Nephron (organoid): ENCODE measurements around the gene ARNT2.

Source experiments
- H3K27ac Mint-ChIP-seq, 3 experiments: 2 replicates each; pipeline ENCODE4 v1.8.0; 2020; ENCODE audit warnings: mixed read lengths in 3 of 3, mild to moderate bottlenecking in 2 of 3, moderate library complexity in 1 of 3
- H3K27me3 Mint-ChIP-seq: 2 replicates; pipeline ENCODE4 v1.8.0; 2021; ENCODE audit warnings: low read depth, mild to moderate bottlenecking, moderate library complexity, mixed read lengths
- H3K36me3 Mint-ChIP-seq: 2 replicates; pipeline ENCODE4 v1.8.0; 2020; ENCODE audit warnings: low read depth, mixed read lengths
- H3K4me1 Mint-ChIP-seq: 2 replicates; pipeline ENCODE4 v1.8.0; 2020; ENCODE audit warnings: mixed read lengths
- H3K4me3 Mint-ChIP-seq, 3 experiments: 2 replicates each; pipeline ENCODE4 v1.8.0; 2020; ENCODE audit warnings: mild to moderate bottlenecking in 3 of 3, mixed read lengths in 3 of 3, moderate library complexity in 2 of 3
- H3K9me3 Mint-ChIP-seq: 2 replicates; pipeline ENCODE4 v1.8.0; 2020; ENCODE audit warnings: mixed read lengths
- TF ChIP-seq, protein P1 (sequence below), 3 experiments: fragments of 200-600 bp; sonication (generic); IDR thresholded peaks; one replicate each; pipeline ENCODE4 v1.5.0; 2021; ENCODE audit warnings: antibody characterized with exemption in 3 of 3; ENCODE audit not compliant: unreplicated experiment in 3 of 3

Gene ARNT2

GRCh38 chr15:80517290-80517689 lies 113.1 kb downstream of the ARNT2 start:
- TF ChIP-seq, protein P1, sequence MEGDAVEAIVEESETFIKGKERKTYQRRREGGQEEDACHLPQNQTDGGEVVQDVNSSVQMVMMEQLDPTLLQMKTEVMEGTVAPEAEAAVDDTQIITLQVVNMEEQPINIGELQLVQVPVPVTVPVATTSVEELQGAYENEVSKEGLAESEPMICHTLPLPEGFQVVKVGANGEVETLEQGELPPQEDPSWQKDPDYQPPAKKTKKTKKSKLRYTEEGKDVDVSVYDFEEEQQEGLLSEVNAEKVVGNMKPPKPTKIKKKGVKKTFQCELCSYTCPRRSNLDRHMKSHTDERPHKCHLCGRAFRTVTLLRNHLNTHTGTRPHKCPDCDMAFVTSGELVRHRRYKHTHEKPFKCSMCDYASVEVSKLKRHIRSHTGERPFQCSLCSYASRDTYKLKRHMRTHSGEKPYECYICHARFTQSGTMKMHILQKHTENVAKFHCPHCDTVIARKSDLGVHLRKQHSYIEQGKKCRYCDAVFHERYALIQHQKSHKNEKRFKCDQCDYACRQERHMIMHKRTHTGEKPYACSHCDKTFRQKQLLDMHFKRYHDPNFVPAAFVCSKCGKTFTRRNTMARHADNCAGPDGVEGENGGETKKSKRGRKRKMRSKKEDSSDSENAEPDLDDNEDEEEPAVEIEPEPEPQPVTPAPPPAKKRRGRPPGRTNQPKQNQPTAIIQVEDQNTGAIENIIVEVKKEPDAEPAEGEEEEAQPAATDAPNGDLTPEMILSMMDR (IDR thresholded peaks at IDR 0.05; ENCODE audit: unreplicated experiment in 3 of 3) = no peak
- H3K9me3 Mint-ChIP-seq = peaks cover 27% of the 10 kb centered on the region
- H3K4me3 Mint-ChIP-seq = no peak overlapping the region
- H3K36me3 Mint-ChIP-seq = peaks cover 62% of the 10 kb centered on the region
- no peaks in the 10 kb centered on the region for H3K4me1 Mint-ChIP-seq
- H3K27me3 Mint-ChIP-seq = no peaks in the 10 kb centered on the region
- H3K27ac Mint-ChIP-seq = no peak overlapping the region

GRCh38 chr15:80518522-80518921 lies 114.3 kb downstream of the ARNT2 start:
- Mint-ChIP-seq H3K27ac (no peak overlapping the region), H3K4me3 (no peak overlapping the region), H3K27me3 (no peaks in the 10 kb centered on the region), H3K36me3 (peaks cover 60% of the 10 kb centered on the region), H3K9me3 (peaks cover 27% of the 10 kb centered on the region), H3K4me1 (no peaks in the 10 kb centered on the region)
- TF ChIP-seq, protein P1 (IDR thresholded peaks at IDR 0.05; ENCODE audit: unreplicated experiment in 3 of 3) = no peak

DNA sequence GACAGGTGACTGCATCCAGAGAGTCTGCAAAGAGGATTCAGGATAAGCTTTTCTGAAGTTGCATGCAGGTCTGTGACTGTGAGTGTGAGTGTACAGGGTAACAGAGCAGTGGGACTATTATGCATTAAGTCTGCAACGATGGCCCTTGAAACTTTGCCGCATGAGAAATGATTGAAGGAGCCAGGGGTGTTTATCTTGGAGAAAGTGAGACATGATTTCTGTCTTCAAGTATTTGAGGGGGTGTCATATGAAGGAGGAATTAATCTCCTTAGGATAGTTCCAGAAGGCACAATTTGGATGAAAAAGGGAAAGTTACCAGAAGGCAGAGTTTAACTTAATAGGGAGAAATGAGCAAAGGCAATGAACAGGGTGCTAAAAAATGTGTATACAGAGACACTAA lies 119.6 kb downstream of the ARNT2 start:
- H3K27me3 Mint-ChIP-seq = no peaks in the 10 kb centered on the region
- TF ChIP-seq, protein P1 (IDR thresholded peaks at IDR 0.05; ENCODE audit: unreplicated experiment in 3 of 3) = no peak
- peaks cover 24% of the 10 kb centered on the region for H3K36me3 Mint-ChIP-seq
- H3K4me1 Mint-ChIP-seq = no peaks in the 10 kb centered on the region
- H3K27ac Mint-ChIP-seq = peak overlapping the region in 1 of 3 experiments; percentile 15
- no peaks in the 10 kb centered on the region for H3K9me3 Mint-ChIP-seq
- H3K4me3 Mint-ChIP-seq = no peak overlapping the region

GRCh38 chr15:80525853-80526252 lies 121.7 kb downstream of the ARNT2 start:
- H3K4me1 Mint-ChIP-seq = peaks cover 4% of the 10 kb centered on the region
- TF ChIP-seq, protein P1 (IDR thresholded peaks at IDR 0.05; ENCODE audit: unreplicated experiment in 3 of 3) = no peak
- no peak overlapping the region for H3K27ac Mint-ChIP-seq
- peaks cover 18% of the 10 kb centered on the region for H3K36me3 Mint-ChIP-seq
- H3K9me3 Mint-ChIP-seq = no peaks in the 10 kb centered on the region
- H3K27me3 Mint-ChIP-seq = no peaks in the 10 kb centered on the region
- H3K4me3 Mint-ChIP-seq = no peak overlapping the region

GRCh38 chr15:80526556-80527340 lies 122.6 kb downstream of the ARNT2 start:
- Mint-ChIP-seq H3K4me3 (no peak overlapping the region), H3K4me1 (peaks cover 5% of the 10 kb centered on the region), H3K36me3 (peaks cover 23% of the 10 kb centered on the region), H3K27me3 (no peaks in the 10 kb centered on the region), H3K9me3 (no peaks in the 10 kb centered on the region), H3K27ac (no peak overlapping the region)
- TF ChIP-seq, protein P1 (IDR thresholded peaks at IDR 0.05; ENCODE audit: unreplicated experiment in 3 of 3) = no peak

DNA sequence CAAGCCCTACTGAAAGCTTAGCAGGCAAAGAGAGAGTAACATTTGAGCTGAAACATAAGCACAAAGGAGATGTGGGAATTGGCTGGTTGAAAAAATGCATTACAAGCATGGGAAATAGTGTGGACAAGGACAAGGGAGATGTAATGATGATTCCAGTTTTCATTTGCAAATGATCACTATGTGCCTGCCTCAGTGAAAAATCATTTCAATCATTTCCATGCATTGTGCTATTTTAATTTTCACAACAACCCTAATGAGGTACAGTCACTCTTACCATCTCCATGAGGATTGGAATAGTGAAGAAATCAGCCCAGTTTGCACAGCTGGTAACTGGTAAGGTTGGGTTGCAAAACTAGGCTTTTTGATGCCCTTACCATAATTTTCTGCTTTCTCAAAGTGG lies 123.2 kb downstream of the ARNT2 start:
- Mint-ChIP-seq H3K4me1 (peaks cover 5% of the 10 kb centered on the region), H3K4me3 (no peak overlapping the region), H3K9me3 (no peaks in the 10 kb centered on the region), H3K36me3 (peaks cover 29% of the 10 kb centered on the region), H3K27ac (no peak overlapping the region), H3K27me3 (no peaks in the 10 kb centered on the region)
- TF ChIP-seq, protein P1 (IDR thresholded peaks at IDR 0.05; ENCODE audit: unreplicated experiment in 3 of 3) = no peak
